GM21528 (cell line): Measurements from ENCODE around the gene HMGN1.
"Not testable (repeated sequence)": the region's sequence is repeated elsewhere in the genome, so short reads cannot be mapped to it uniquely, and the experiment has no call there.

Experiments
- ATAC-seq: cut with Tn5 transposase; IDR thresholded peaks from one replicate; pipeline ENCODE4 v1.9.1; 2021; ENCODE audit warnings: mild to moderate bottlenecking, moderate library complexity; ENCODE audit not compliant: unreplicated experiment, low FRiP score

The HMGN1 gene

DNA sequence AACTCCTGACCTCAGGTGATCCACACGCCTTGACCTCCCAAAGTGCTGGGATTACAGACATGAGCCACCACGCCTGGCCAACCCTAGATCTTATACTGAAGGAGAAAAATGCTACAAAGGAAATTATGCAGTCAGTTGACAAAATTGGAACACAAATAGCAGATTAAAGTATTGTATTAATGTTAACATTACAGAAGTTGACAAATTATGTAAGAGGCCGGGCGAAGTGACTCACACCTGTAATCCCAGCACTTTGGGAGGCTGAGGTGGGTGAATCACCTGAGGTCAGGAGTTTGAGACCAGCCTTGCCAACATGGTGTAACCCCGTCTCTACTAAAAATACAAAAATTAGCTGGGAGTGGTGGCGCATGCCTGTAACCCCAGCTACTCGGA is 21.0 kb upstream of the HMGN1 start:
- ATAC-seq = not testable (repeated sequence)

DNA sequence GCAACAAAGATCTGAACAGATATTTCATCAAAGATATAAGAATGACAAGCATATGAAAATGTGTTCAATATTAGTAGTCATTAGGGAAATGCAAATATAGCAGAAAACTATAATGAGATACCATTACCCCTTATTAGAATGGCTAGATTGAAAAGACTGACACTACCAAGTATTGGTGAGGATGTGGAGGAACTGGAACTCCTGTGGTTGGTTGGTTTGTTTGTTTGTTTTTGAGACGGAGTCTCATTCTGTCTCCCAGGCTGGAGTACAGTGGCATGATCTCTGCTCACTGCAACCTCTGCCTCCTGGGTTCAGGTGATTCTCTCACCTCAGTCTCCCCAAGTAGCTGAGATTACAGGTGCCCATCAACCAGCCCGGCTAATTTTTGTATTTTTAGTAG is 18.9 kb upstream of the HMGN1 start:
- ATAC-seq = no peak

GRCh38 chr21:39366563-39366962 is 17.7 kb upstream of the HMGN1 start:
- no peak for ATAC-seq

DNA sequence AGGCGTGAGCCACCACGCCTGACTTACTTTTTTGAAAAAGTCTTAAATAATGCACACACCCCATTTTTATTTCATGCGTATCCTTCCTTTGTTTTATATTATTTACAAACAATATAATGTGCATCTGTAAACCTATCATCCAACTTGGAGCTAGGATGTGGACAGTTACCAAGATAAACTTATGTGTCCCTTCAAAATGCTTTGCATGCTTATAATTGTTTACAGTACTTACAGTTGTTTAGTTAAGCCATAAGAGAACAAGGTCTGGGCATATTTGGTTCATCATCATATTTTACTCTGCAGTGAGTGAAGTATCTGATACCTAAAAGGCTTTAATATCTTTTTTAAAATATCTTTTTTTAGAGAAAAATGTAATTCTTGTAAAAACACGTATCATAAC is 16.1 kb upstream of the HMGN1 start:
- ATAC-seq = no peak

GRCh38 chr21:39363607-39364555 is 15.0 kb upstream of the HMGN1 start:
- ATAC-seq = no peak

GRCh38 chr21:39362733-39363132 is 13.8 kb upstream of the HMGN1 start:
- no peak for ATAC-seq

DNA sequence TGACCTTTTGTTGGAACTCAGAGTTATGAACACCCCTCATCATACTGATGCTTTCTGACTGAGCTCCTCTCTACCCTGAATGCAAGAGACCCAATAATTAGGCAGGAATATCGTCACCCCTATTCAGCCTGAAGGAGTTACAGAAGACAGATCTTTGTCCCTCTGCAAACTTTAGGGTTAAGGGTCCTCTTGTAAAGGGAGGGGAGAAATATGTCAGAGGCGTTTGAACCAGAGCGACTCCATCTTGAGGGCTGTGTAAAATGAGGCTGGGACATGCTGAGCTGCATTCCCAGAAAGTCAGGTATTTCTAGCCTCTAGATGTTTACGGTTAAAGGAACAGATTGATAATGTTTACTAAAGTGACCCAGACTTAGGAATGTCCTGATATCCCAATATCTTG is 10.5 kb upstream of the HMGN1 start:
- ATAC-seq = no peak

- no peak for ATAC-seq
Observed at GRCh38 chr21:39353295-39353694, 4.4 kb upstream of the HMGN1 start.

DNA sequence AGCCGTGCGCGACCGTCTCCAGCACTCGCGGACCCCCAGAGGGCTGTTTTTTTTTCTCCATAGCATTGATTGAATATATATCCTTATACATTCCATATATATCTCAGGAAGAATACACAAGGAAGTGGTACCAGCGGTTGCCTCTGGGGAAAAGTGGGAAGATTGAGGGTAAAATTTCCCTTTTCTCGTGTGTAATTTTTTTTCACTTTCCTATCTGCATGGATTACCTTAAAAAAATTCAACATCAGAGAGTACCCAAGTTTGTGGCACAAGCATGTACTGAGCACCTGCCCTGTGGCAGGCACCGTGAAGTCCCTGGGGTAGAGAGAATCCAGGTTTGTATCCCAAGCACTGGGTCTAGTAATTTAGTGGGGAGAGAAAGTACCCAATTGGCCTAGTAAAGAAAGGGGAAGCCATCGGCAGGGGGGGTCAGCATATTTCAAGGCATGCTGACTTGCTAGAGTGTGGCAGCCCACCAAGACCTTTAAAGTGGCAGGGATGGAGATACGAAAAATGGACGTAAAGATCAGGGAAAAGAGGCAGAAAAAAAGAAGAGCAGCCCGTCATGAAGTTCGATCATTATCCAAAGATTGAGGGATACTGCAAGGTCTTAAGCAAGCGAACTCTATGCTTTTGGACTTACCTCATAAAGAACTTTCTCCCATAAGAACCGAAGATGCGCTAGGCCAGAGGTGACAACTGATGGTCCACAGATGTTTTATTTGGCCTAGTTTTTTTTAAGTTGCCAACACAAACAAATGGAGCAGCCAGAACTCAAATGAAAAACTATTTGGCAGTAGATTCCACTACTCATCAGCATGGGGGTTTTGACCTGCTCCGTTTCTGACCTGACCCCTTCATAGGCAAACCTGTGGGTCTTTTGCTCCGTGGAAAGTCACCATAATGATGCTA is 1.5 kb upstream of the HMGN1 start:
- ATAC-seq = no peak

GRCh38 chr21:39349211-39350093 is 564 bp upstream of the HMGN1 start:
- ATAC-seq = peak; percentile 83

DNA sequence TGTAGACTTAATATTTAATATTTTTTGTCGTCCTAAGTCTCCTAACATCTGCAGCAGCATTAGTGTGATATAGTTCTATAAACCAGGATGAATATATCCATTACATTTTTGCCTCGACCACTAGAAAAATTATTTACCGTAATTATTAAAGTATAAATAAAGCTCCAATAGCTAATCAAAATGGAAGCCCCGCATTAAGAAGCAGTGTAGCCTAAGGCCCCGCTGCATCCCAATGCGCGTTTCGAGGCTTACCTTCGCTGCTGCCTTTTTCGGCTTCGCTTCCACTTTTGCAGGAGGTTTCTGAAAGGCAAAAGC is 891 bp downstream of the HMGN1 start:
- no peak for ATAC-seq

- no peak for ATAC-seq
Observed at GRCh38 chr21:39347537-39347936, 1.4 kb downstream of the HMGN1 start.

- no peak for ATAC-seq
Observed at GRCh38 chr21:39346671-39347331, 2.1 kb downstream of the HMGN1 start.

DNA sequence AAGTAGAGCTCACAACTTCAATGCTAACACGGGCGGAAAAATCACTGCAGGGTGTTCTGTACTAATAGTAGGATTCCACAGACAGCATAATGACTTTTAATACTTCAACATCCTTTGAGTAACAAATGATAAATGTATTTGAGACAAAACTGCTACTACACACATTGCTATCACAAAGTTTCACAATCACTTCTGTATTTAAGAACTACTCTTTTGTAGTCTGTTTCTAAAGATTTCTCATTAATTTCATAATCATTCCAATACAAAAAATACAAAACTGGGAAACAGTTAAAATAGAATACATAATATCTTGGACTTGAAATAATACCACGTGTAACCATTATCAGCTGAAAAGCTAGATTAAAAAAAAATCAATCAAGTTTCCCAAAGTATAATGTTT is 2.7 kb downstream of the HMGN1 start:
- ATAC-seq = no peak

DNA sequence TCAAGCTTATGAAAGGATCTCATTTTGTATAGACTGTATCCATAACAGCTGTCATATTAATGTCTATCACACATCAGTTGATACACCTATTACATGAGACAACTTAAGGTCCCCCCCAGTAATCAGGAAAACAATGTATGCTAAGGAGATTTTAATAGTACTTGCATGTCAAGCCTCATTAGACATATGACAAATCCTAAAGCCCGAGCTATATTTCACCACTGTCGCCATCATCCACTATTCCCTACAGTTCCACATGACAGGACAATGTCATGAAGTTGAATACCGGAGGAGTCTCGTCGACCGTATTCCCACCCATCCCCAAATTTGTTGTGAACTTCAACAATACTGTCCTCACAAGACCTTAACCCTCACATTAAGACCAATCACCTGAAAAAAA is 3.4 kb downstream of the HMGN1 start:
- ATAC-seq = no peak

DNA sequence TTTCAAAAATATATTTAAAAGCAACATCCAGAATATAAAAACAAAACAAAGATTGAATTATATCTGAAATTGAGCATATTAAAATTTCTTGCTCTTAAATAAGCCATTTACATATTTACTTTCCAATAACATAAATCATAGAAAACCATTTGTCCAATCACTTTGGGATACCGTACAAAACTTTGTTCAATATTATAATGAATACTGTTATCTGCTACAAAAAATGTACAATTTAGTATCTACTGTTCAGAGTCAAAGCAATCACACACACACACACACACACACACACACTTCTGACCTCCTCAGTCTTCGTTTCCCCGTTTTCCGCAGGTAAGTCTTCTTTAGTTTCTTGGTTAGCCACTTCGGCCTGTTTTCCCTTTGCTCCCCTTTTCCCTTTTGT is 4.0 kb downstream of the HMGN1 start:
- ATAC-seq = no peak

- ATAC-seq = no peak
Observed at GRCh38 chr21:39341249-39341923, 7.5 kb downstream of the HMGN1 start.

- ATAC-seq = no peak
Observed at GRCh38 chr21:39340687-39341086, 8.2 kb downstream of the HMGN1 start.

- no peak for ATAC-seq
Observed at GRCh38 chr21:39339231-39339630, 9.7 kb downstream of the HMGN1 start.
